PC-3 (cell line): ENCODE results near the gene GRID2IP. TPM values are rescaled to one million over a fixed set of nuclear protein-coding genes. Genes with fewer than 3 reads are reported as not detected.

Experiments
- ATAC-seq: fragments of 200-7000 bp; cut with Tn5 transposase; 2 replicates; pipeline ENCODE4 v1.9.1; 2020; ENCODE audit warnings: mild to moderate bottlenecking, moderate library complexity
- BruUV-seq: library from RNA; stranded (reverse); fragments of 400-500 nt; replicated peaks from 2 replicates; lab custom pipeline; 2021; lab: Mats Ljungman, UMichigan
- CTCF ChIA-PET: fragments of 300-600 bp; sonication (Branson Sonifier 250); formaldehyde crosslinking; loops from one replicate; lab custom pipeline; 2022; ENCODE audit warnings: antibody characterized with exemption; lab: Charles Lee
- POLR2A ChIA-PET: fragments of 300-600 bp; sonication (Branson Sonifier 250); formaldehyde crosslinking; loops from one replicate; lab custom pipeline; 2022; ENCODE audit warnings: antibody characterized with exemption; ENCODE audit not compliant: unreplicated experiment; lab: Charles Lee
- DNase-seq: peaks from one replicate; pipeline ENCODE4 v3.0.0-alpha.2; 2015
- H2AFZ ChIP-seq: fragments of 300-600 bp; sonication (generic); 2 replicates; pipeline ENCODE4 v1.6.0; 2016; ENCODE audit warnings: antibody characterized with exemption, low read length
- H3F3A ChIP-seq: fragments of 300-600 bp; sonication (generic); one replicate; pipeline ENCODE4 v1.6.0; 2017; ENCODE audit warnings: antibody characterized with exemption, low read length, control low read depth, mild to moderate bottlenecking; ENCODE audit not compliant: unreplicated experiment
- H3K27ac ChIP-seq: fragments of 300-600 bp; sonication (generic); 2 replicates; pipeline ENCODE4 v1.5.1; 2016; ENCODE audit warnings: mild to moderate bottlenecking, low read length
- H3K27me3 ChIP-seq: fragments of 300-600 bp; sonication (generic); 2 replicates; pipeline ENCODE4 v1.6.1; 2016; ENCODE audit warnings: low read length, mixed read lengths
- H3K36me3 ChIP-seq: fragments of 300-600 bp; sonication (generic); 2 replicates; pipeline ENCODE4 v1.6.1; 2016; ENCODE audit warnings: low read depth, mixed run types, low read length, mixed read lengths
- H3K4me1 ChIP-seq: fragments of 300-600 bp; sonication (generic); 2 replicates; pipeline ENCODE4 v1.5.1; 2016; ENCODE audit warnings: low read length; ENCODE audit not compliant: insufficient read depth
- H3K4me2 ChIP-seq: fragments of 300-600 bp; sonication (generic); 2 replicates; pipeline ENCODE4 v1.6.0; 2016; ENCODE audit warnings: low read length
- H3K4me3 ChIP-seq: fragments of 300-600 bp; sonication (generic); 2 replicates; pipeline ENCODE4 v1.5.1; 2016; ENCODE audit warnings: mild to moderate bottlenecking, low read length, mixed read lengths
- H3K79me2 ChIP-seq: fragments of 300-600 bp; sonication (generic); 2 replicates; pipeline ENCODE4 v1.6.1; 2017; ENCODE audit warnings: low read length, mixed read lengths
- H3K9ac ChIP-seq: fragments of 300-600 bp; sonication (generic); 2 replicates; pipeline ENCODE4 v1.6.0; 2016; ENCODE audit warnings: mild to moderate bottlenecking, low read length
- H3K9me2 ChIP-seq: fragments of 300-600 bp; sonication (generic); replicated peaks from 2 replicates; pipeline ENCODE4 v1.6.1; 2016; ENCODE audit warnings: mixed run types, low read length, mixed read lengths
- H3K9me3 ChIP-seq: fragments of 300-600 bp; sonication (generic); 2 replicates; pipeline ENCODE4 v1.6.1; 2016; ENCODE audit warnings: low read length, mixed read lengths
- H4K20me1 ChIP-seq: fragments of 300-600 bp; sonication (generic); 2 replicates; pipeline ENCODE4 v1.6.1; 2016; ENCODE audit warnings: low read length, mixed read lengths
- EZH2 ChIP-seq: fragments of 300-600 bp; sonication (generic); IDR thresholded peaks from one replicate; pipeline ENCODE4 v1.6.1; 2017; ENCODE audit warnings: antibody characterized with exemption, mild to moderate bottlenecking, low read length; ENCODE audit not compliant: unreplicated experiment
- EZH2phosphoT487 ChIP-seq: fragments of 300-600 bp; sonication (generic); IDR thresholded peaks from 2 replicates; pipeline ENCODE4 v1.6.1; 2018; ENCODE audit warnings: mild to moderate bottlenecking, antibody characterized with exemption, low read length, borderline replicate concordance
- intact Hi-C: fragments of 100-400 bp; cut with micrococcal nuclease; formaldehyde crosslinking; loops from 2 replicates; pipeline ENCODE4 v1.9.0; 2023
- total RNA-seq: library from RNA; depleted of rRNA; stranded (reverse); fragments of >200 nt; gene quantifications from 2 replicates; pipeline ENCODE4 v1.2.3, GENCODE V29; 2014
- TF ChIP-seq, protein P1 (sequence below): fragments of 300-600 bp; sonication (generic); conservative IDR thresholded peaks from 2 replicates; pipeline ENCODE4 v1.5.1; 2017; ENCODE audit warnings: antibody characterized with exemption, low read depth, mild to moderate bottlenecking, low read length

GRID2IP gene
- total RNA-seq, 1 experiment from 2014 or later: not detected

DNA sequence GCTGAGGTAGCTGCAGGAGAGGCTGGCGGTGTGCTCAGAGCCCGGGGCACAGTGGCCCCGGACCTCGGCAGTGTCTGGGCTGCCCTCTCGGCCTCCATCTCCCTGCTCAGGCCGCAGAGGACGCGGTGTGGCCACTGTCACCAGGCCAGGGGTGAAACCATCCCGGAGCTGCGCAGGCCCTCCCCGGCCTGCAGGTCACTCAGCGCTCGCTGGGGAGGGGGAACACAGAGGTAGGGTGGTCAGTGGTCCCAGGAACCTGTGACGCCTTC lies 53.7 kb downstream of the GRID2IP start:
- Histone ChIP-seq H3K36me3 (no peaks in the 10 kb centered on the region), H2AFZ (no peak overlapping the region), H3K4me2 (no peak overlapping the region), H3K9me3 (no peaks in the 10 kb centered on the region), H3K9ac (no peak overlapping the region), H3F3A (no peaks in the 10 kb centered on the region), H4K20me1 (no peaks in the 10 kb centered on the region), H3K4me3 (no peak overlapping the region), H3K79me2 (no peaks in the 10 kb centered on the region), H3K27ac (no peak overlapping the region), H3K4me1 (no peaks in the 10 kb centered on the region), H3K27me3 (no peaks in the 10 kb centered on the region), H3K9me2 (no peaks in the 10 kb centered on the region)
- BruUV-seq: no TSS peak
- CTCF ChIA-PET: no interaction called here
- TF ChIP-seq EZH2 (no peak), EZH2phosphoT487 (no peak)
- TF ChIP-seq, protein P1, sequence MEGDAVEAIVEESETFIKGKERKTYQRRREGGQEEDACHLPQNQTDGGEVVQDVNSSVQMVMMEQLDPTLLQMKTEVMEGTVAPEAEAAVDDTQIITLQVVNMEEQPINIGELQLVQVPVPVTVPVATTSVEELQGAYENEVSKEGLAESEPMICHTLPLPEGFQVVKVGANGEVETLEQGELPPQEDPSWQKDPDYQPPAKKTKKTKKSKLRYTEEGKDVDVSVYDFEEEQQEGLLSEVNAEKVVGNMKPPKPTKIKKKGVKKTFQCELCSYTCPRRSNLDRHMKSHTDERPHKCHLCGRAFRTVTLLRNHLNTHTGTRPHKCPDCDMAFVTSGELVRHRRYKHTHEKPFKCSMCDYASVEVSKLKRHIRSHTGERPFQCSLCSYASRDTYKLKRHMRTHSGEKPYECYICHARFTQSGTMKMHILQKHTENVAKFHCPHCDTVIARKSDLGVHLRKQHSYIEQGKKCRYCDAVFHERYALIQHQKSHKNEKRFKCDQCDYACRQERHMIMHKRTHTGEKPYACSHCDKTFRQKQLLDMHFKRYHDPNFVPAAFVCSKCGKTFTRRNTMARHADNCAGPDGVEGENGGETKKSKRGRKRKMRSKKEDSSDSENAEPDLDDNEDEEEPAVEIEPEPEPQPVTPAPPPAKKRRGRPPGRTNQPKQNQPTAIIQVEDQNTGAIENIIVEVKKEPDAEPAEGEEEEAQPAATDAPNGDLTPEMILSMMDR: no peak
- DNase-seq (no peak), ATAC-seq (no peak)
- POLR2A ChIA-PET: no interaction called here
- intact Hi-C loops: no loop called here

DNA sequence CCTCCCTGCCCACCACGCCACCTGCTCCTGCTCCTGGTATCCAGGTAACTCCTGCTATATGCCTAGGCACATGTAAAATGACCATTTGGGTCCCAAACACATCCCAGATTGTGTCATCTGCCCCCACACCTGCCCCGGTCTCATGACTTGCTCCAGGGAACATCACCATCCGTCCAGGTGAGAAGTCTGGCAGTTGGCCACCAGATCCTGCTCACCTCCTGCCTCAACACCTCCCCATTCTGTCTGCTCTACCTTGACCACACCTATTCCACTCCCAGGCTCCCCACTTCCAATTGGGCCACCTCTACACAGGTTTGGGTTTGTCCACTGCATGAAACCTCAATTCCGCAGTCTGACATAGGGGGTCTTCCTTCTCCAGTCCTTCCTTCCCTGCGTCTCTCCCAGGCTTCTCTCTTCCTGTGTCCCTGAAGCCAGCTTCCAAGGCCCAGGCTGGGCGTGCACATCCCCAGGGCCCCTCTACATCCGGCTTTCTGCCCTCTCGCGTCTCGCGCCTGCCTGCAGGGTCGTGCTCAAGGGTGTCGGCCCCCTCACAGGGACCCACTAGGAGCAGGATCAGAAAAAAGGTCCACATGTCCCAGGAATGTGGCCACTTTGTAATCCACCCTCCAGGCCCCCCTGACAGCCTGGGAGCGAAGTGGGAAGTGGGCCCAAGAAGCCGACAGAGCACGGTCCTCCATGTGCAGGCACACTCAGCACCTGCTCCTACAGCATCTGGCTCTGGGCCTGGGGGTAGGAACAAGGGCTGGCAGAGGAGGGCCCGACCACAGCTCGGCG lies 54.2 kb downstream of the GRID2IP start:
- Histone ChIP-seq H3K27ac (no peak overlapping the region), H3K9ac (no peak overlapping the region), H3K4me1 (no peaks in the 10 kb centered on the region), H3K9me3 (no peaks in the 10 kb centered on the region), H3K79me2 (no peaks in the 10 kb centered on the region), H3K4me2 (no peak overlapping the region), H3F3A (no peaks in the 10 kb centered on the region), H4K20me1 (no peaks in the 10 kb centered on the region), H3K36me3 (no peaks in the 10 kb centered on the region), H2AFZ (no peak overlapping the region), H3K9me2 (no peaks in the 10 kb centered on the region), H3K4me3 (no peak overlapping the region), H3K27me3 (no peaks in the 10 kb centered on the region)
- TF ChIP-seq, protein P1: no peak
- no peak for TF ChIP-seq EZH2
- no peak for TF ChIP-seq EZH2phosphoT487
- CTCF ChIA-PET: interaction anchor here (0.6 kb wide), 1 partner anchor 62 kb away, joined by 4 read pairs; no protein-coding TSS in a partner anchor
- DNase-seq: no peak
- no TSS peak for BruUV-seq
- POLR2A ChIA-PET: no interaction called here
- intact Hi-C loops: no loop called here
- ATAC-seq: no peak

DNA sequence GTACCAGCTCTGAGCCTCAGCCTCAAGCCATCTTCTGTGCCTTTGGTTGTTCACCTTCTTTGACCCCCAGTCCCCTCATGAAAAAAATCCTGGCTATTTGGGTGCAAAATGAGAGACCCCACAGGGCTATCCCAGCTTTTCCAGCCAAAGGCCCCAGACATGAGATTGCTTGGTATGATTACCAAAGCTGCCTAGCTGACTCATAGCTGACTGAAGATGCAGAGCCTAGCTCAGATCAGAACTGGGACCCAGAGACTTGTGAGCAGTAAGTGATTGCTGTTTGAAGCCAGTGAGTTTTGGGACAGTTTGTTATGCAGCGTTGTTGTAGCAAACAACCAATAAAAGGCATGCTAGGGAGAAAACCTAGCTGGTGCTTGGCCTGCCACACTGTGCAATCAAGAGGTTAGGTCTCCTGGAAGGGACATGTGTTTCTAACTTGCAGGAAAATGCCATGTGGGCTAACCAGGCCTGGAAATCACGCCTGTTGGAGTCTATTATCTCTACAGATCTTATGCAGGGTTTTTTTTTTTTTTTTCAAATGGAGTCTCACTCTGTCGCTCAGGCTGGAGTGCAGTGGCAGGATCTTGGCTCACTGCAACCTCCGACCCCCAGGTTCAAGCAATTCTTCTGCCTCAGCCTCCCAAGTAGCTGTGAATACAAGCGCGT lies 55.5 kb downstream of the GRID2IP start:
- Histone ChIP-seq H2AFZ (no peak overlapping the region), H3K36me3 (no peaks in the 10 kb centered on the region), H3K9me3 (no peaks in the 10 kb centered on the region), H3F3A (no peaks in the 10 kb centered on the region), H3K9me2 (no peaks in the 10 kb centered on the region), H3K27ac (no peak overlapping the region), H3K9ac (no peak overlapping the region), H3K27me3 (no peaks in the 10 kb centered on the region), H3K4me1 (no peaks in the 10 kb centered on the region), H3K4me3 (no peak overlapping the region), H3K79me2 (no peaks in the 10 kb centered on the region), H3K4me2 (no peak overlapping the region), H4K20me1 (no peaks in the 10 kb centered on the region)
- BruUV-seq: no TSS peak
- ATAC-seq (peak; percentile 35), DNase-seq (peak; percentile 16)
- POLR2A ChIA-PET: no interaction called here
- CTCF ChIA-PET: no interaction called here
- intact Hi-C loops: no loop called here
- TF ChIP-seq, protein P1: no peak
- no peak for TF ChIP-seq EZH2phosphoT487
- no peak for TF ChIP-seq EZH2
